HG03520 (cell line): ENCODE data around the gene GMDS.
"Not testable (repeated sequence)": the region's sequence is repeated elsewhere in the genome, so short reads cannot be mapped to it uniquely, and the experiment has no call there.

Experiments
- ATAC-seq: cut with Tn5 transposase; IDR thresholded peaks from one replicate; pipeline ENCODE4 v1.9.1; 2021; ENCODE audit warnings: mild to moderate bottlenecking, moderate library complexity; ENCODE audit not compliant: unreplicated experiment

The GMDS gene

DNA sequence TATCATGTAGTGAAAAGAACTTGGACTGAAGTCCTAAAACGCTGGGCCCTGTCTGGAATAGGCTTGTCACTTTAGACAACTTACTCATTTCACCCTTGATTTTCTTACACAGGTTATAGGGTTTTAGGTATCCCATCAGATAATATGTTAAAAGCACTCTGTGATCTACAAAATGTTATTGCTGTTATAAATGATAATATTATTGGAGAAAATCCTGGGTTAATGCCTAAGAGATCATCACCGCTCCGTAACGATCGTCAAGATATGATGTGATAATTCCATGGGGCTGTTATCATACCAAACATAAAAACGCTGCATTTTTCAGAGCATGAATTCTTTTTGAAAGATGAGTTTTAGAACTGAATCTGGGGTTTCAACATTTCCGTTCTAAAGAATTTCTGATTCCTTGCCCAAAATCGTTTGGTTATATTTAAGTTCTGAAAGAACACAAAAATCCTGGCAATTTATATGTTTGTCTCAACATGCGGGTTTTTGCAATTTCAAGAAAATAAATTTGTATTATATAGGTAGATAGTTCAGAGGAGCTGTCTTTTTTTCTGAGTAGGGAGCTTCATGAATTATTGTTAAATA is 480.9 kb downstream of the GMDS start:
- no peak for ATAC-seq

- ATAC-seq, result no peak
These were observed 482.0 kb downstream of the GMDS start for GRCh38 chr6:1763404-1763803.

- ATAC-seq, result no peak
These were observed 483.2 kb downstream of the GMDS start for GRCh38 chr6:1762203-1762602.

GRCh38 chr6:1761477-1761877 is 483.9 kb downstream of the GMDS start:
- ATAC-seq, result no peak

DNA sequence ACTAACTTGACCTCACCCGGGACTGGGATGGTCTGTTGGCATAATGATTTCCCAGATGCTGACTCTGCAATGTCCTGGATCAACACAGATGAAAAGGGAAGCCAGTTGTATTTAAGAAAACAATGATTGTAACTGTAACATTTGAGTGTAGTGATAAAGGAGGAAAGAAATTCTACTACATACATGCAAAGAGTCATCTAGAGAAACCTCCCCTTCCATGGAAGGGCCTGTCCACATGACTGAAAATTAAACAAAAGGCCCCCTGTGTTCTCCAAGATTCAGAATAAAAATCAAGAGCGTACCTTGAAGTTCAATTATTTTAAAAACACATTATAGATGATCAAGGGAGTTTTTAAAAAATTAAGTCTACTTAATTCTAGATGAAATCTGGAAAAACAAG is 484.5 kb downstream of the GMDS start:
- no peak for ATAC-seq

GRCh38 chr6:1759870-1760269 is 485.5 kb downstream of the GMDS start:
- ATAC-seq, result no peak

GRCh38 chr6:1758076-1758679 is 487.2 kb downstream of the GMDS start:
- no peak for ATAC-seq

DNA sequence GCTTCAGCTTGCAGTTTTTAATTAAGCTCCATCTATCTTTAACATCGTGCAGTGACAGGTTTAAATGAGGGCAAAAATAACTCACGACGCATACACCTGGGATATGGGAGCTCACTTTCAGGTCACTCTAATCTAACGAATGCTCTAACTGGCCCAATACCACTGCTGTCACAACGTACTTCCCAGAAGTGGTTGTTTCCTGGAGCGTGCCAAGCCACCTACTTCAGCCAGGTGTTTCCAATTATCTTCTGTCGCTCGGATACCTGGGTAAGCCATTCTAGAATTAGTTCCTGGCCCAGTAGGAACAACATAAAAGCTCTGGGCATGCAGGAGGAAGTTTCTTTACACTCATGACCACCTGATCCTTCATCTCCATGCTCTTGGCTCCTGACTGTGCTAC is 488.3 kb downstream of the GMDS start:
- no peak for ATAC-seq

DNA sequence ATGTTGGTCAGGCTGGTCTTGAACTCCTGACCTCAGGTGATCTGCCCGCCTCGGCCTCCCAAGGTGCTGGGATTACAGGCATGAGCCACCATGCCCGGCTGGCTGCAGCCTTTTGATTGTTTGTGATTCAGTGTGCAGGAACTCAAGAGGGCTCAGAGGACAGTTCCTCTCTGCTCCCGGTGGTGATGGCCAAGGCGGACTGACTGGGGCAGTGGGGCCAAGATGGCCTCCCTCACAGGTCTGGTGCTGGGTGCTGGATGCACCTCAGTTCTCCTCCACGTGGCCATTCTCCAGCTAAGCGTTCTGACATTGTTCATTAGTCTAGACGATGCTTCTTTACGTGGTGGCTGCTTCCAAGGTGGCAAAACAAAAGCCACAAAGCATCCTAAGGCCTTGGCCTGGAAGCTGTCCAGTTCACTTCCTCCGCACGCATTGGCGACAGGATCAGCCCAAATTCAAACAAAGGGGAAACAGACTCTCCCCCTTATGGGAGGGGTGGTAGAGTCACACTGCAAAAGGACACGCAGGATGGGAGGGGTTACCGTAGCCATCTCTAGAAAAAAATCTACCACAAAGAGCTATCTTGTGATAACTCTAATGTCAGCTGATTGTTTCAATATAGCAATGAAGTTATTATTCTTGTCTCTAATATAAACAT is 488.8 kb downstream of the GMDS start:
- ATAC-seq, result no peak

DNA sequence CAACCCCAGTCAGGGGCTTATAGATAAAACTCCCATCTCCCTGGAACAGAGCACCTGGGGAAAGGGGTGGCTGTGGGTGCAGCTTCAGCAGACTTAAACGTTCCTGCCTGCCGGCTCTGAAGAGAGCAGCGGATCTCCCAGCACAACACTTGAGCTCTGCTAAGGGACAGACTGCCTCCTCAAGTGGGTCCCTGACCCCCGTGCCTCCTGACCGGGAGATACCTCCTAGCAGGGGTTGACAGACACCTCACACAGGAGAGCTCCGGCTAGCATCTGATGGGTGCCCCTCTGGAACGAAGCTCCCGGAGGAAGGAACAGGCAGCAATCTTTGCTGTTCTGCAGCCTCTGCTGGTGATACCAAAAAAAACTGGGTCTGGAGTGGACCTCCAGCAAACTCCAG is 494.3 kb downstream of the GMDS start:
- not testable (repeated sequence) for ATAC-seq

DNA sequence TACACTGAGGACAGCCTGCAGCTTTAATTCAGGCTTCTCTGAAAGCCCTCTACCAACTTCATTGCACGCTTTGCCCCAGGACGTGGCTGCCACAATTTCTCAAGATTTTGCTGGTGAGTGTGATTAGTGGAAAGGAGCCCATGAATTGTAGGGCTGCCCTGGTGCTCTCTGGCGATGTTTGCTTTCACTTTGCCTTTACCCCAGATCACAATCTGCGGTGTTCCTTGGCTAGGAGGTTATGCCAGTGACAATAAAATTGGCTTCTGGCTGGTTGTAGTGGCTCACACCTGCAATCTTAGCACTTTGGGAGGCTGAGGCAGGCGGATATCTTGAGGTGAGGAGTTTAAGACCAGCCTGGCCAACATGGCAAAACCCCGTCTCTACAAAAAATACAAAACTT is 496.4 kb downstream of the GMDS start:
- ATAC-seq, result no peak

DNA sequence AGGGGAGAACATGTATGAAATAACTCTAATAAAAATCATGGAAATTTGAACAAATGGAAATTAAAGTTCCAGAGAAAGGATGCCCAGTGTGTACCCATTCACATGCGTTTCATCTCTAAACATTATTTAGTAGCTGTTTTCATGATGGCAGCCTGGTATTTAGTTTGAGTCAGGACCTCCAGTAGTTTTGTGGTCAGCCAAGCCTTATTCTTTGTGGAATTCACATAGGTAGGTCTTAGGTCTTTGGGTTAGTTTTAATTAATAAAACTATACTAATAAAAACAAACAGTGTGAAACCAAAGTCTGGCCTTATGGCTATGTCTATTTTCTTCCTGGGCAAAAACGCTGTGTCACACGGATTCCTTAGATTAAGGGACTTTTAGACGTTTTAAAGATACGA is 497.9 kb downstream of the GMDS start:
- no peak for ATAC-seq

DNA sequence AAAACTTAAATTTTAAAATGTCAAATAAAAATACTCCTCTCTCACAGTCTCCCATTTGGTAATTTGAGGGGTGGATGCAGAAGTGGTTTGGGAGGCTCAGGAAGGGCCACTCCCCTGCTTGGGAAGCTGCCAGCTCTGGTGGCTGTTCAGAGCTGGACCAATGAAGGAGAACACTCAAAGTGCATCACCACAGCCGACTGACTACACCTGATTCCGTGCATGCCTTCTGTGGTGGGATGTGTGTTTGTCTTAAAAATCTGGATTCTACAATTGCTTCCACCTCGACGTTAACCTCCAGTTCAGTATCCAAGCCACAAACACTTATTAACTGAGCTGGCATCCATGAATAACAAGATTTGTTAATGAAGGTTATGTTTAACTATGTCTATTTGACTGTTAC is 498.4 kb downstream of the GMDS start:
- no peak for ATAC-seq

GRCh38 chr6:1745814-1746213 is 499.6 kb downstream of the GMDS start:
- ATAC-seq, result no peak

GRCh38 chr6:1744543-1744942 is 500.9 kb downstream of the GMDS start:
- no peak for ATAC-seq

- peak; percentile 78 for ATAC-seq
These were observed 505.7 kb downstream of the GMDS start for GRCh38 chr6:1739680-1740079.

- ATAC-seq, result peak; percentile 28
These were observed 506.2 kb downstream of the GMDS start for GRCh38 chr6:1739220-1739619.

DNA sequence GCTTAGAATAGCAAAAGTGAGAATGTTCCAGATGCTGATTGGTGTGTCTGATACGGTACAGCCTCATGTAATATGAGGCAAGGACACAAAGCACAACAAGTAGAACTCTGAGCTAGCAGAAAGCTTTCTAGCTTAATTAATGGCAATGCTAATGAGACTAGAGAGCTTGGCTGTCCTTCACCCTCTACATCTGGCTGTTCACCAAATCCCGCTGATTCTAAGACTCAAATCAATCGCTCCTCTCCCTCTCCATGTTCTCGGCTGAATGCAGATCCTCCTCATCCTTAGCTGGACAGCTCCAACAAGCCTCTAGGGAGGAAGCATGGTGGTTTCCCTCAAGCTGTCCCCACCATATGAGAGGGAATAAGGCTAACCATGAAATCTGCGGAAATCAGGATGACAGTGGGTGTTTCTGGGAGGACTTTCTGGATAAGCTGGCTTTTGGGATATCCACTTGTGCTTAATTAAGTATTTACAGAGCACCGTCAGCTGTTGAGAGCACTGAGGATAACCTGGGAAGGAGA is 506.8 kb downstream of the GMDS start:
- no peak for ATAC-seq

GRCh38 chr6:1737463-1738311 is 507.7 kb downstream of the GMDS start:
- no peak for ATAC-seq

GRCh38 chr6:1736346-1737105 is 508.9 kb downstream of the GMDS start:
- ATAC-seq, result no peak
